Non-pigmented ciliary epithelial cell (primary cell): Measurements from ENCODE around the gene MCM7.

Experiments
- DNase-seq: peaks from one replicate; pipeline ENCODE4 v3.0.0-alpha.2; 2010; ENCODE audit warnings: low read depth

MCM7 gene

DNA sequence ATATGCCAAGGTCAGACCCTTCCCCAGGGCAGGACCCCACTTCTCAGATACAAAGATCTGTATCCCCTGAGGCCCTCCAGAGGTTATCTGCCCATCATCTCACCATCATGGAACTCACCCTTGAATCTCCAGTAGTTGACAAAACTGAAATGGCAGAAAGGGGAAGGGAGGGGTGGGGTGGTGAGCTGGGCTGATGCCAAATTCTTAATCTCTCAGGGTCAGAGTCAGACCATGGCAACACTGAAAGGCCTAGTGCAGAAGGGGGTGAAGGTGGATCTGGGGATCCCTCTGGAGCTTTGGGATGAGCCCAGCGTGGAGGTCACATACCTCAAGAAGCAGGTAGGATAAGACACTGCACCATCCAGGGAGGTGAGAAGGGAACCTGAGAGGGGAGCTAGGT is 21.4 kb upstream of the MCM7 start:
- DNase-seq = no peak

DNA sequence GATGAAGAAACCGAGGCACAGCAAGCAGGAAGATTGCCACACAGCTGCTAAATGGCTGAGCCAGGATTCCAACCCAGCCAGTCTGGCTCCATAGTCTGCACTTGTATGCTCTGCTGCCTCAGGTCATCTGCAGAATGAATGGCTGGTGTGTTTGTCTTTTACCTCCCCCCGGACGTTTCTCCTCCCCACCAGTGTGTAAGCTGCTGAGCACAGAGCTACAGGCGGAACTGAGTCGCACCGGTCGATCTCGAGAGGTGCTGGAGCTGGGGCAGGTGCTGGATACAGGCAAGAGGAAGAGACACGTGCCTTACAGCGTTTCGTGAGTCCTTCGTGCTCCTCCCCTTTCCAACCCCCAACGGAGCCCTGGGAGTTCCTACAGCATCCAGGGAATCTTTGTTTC is 20.9 kb upstream of the MCM7 start:
- DNase-seq = no peak

DNA sequence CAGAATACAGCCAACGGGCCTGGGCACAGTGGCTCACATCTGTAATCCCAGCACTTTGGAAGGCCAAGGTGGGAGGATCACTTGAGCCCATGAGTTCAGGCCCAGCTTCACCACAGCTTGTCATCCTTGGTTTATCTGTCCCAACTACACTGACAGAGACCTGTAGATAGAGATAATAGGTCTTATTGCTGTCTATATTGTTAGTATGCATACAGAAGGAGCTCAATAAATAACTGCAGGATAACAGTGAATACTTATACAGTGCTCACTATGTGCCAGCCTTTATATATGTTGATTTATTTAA is 19.5 kb upstream of the MCM7 start:
- no peak for DNase-seq

DNA sequence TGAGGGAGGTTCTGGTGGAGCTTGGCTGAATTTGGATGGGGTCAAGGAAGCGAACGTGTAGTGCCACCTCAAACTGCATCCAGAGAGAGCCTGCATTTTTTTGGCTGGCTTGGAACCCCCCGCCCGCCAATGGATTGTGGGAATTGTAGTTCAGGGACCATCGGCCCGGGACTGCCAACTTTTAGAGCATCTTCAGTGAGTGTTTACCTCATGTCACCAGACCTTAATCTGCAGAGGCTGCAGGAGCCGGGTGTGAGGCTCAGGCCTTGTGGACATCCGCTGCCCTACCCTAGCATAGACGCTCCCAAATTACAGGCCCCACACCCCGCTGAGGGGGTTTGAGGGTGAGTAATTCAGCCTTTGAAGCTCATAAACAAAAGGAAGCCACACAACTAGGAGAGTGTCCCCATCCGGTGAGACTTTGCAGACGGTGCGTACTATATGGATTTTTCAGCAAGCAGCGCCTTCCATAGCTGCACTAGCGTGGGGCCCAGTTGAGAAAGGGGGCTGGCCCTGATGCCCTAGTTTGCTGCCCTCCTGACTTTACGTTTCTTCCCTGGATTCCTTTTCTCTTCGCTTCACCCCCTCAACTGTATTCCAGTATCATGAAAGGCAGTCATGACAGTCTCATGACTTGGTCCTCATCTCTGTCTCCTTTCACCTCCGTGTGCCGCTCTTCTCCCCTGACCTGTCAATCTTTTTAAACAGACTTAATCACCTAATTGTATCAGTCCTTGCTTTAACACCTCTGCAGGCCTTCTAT is 19.0 kb upstream of the MCM7 start:
- DNase-seq = no peak

DNA sequence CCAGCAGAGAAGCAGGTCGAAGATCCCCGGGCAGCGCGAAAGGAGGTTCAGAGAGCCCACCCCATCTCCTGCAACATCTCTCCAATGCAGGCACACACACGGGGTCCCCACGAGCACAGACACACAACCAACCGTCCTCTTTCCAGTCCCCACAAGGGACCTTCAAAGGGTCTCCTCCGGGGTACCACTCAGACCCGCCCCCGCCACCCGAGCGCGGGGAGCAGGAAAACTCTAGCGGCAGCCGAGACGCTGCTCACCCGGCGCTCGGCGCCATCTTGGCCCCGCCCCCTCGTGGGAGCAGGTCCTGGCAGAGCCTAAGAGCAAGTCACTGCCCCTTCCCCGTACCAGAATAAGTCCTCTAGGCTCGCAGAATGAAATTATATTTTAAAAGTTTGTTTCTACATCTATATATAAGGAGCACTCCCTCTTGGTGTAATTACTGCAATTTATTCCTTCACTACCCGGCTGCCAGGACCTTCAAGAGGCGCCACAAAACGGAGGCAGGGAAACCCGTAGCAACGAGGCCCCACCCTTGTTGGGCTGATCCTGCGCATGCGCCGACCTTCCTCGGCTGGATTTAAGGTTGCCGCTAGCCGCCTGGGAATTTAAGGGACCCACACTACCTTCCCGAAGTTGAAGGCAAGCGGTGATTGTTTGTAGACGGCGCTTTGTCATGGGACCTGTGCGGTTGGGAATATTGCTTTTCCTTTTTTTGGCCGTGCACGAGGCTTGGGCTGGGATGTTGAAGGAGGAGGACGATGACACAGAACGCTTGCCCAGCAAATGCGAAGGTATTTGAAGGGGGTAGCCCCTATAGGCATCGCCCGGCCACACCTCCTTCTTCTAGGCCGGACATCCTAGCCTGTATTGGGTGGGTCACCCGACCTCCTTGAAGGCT is 18.1 kb upstream of the MCM7 start, which contains the start of the genes CNPY4 and TAF6:
Gene CNPY4, plus strand, starts transcription at position 563 of the 898 bp plus-strand sequence. Its CDS starts 111 bp downstream, at position 674.
Gene TAF6, minus strand, starts transcription at position 287 of the 898 bp plus-strand sequence. CDS start 5,149 bp downstream, outside the sequence.
- peak; percentile 83 for DNase-seq

DNA sequence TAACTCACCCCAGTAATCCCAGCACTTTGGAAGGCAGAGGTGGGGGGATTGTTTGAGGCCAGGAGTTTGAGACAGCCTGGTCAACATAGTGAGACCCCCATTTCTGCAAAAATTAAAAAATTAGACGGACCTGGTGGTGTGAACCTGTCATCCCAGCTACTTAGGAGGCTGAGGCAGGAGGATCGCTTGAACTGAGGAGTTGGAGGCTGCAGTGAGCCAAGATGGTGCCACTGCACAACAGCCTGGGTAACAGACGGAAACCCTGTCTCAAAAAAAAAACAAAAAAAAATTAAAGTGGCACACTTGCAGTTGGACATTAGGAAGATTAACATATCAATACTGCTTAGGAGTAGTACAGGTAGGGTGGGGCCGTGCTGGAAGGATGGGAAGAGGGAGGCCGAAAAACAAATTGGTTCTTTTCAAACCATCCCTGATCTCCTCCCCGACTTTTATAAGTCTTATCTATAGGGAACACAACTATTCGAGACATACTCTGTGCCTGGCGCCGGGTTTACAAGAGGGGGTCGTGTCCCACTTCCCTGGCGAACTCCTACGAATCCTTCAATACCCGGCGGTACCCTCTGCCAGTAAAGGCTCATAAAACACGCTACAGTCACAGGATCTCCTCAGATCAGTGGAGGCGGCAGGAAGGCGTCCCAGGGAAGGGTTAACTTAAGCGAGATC is 17.3 kb upstream of the MCM7 start:
- DNase-seq = no peak

DNA sequence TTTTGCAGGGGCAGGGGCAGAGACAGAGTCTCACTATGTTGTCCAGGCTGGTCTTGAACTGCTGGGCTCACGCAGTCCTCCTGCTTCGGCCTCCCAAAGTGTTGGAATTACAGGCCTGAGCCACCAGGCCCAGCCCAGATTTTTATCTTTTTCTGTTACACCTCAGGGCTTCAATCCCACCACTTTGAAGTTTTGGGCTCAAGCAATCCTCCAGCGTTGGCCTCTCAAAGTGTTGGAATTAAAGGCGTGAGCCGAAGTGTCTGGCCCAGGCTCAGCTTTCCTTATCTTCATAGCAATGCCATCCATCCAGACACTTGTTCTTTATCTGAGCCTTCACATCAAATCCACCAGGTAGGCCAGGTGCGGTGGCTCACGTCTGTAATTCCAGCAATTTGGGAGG is 13.8 kb upstream of the MCM7 start:
- DNase-seq = no peak

DNA sequence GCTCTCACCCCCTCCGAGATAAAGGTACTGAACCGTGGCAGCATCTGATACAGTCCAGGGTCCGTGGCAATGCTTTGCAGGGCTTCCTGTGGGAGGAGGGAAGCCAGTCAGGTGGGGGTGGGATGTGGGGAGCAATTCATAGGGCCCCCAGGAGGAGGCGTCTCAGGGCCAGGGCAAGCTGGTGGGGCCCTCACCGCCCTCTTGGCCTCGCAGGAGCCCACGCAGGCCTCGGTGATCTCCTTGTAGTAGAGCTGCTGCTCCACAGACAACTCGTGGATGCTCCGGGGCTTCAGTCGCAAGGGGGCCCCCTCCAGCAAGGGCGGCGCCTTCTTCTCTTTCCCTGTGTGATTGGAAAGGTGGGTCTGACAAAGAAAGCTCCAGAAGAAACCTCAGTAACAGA is 10.7 kb upstream of the MCM7 start:
- DNase-seq = no peak

DNA sequence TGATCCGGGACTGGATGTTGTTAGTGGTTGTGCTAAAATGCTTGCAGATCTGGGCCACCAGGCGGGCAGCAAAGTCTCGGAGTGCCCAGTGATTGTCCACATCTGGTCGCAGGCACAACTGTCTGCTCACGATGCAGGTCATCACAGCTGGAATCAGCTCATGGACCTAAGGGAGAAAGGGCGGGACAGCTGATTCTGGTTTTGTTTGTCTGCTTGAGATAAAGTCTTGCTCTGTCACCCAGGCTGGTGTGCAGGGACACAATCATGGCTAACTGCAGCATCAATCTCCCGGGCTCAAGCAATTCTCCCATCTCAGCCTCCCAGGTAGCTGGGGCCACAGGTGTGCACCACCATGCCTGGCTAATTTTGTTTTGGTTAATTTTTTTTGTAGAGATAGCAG is 10.0 kb upstream of the MCM7 start:
- DNase-seq = no peak

DNA sequence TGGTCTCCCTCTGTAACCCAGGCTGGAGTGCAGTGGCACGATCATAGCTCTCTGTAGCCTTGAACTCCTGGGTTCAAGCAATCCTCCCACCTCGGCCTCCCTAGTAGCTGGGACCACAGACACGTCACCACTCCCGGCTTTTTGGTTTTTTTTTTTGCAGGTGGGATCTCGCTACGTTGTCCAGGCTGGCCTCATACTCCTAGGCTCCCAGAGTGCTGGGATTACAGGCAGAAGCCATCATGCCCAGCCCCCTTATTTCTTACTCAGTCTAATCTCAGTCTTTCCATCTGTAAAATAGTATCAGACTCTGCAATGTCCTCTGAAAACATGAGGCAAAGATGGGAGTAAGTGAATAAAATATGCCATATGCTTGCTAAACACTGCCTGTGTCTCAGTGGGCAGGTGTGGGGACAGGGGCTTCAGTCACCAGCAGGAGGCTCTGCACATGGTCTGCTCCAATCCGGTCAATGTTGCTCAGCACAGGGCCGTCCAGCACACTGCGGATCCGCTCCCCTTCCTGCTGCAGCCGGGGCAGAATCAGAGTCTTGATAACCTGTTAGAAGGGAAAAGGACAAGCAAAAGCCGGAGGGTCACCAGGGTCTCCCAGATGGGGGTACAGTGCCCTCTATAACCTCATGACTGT is 8.4 kb upstream of the MCM7 start:
- DNase-seq = no peak

DNA sequence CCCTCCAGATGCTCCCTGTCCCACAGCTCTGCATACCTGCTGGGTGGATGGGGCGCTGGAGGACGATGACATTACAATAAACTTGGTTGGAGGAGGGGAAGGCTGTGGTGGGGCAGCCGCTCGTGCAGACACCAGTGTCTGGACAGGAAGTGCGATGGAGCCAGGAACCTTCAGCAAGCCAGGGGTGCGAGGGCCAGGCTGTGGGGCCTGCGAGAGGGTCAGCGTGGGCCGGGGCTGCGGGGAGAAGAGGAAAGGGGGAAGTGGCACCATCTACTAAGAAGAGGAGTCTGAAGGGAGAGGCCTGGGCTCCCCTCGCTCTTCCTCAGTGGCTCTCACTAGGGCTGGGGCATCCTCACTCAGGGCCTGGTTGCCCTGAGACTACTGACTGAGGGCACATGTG is 6.7 kb upstream of the MCM7 start:
- no peak for DNase-seq

DNA sequence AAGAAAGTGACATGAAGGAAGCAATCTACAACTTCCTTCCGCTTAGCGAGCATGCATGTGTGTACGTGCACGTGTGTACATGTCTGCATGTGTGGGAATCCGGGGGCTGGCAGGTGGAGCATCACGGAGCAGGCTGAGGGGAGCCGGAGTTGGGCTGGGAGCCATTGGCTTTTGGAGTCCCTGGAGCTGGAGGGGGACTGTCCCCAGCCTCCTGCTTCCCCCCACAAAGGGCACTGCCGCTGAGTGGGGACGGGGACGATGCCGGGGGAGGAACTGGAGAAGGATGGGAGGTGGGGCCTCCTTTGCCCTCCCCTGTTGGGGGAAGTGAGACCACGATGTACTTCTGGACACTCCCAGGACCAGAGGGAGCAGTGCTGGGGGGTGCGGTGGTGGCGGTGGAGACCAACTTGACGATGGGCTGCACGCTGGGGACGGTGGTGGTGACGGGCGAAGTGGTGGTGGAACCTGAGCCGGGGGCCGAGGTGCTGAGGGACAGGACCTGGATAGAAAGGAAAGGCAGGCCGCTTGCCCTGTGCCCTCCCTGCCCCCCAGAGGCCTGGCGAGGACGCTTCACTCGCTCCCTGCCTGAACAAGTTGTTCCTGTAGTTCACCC is 6.0 kb upstream of the MCM7 start:
- DNase-seq = no peak

DNA sequence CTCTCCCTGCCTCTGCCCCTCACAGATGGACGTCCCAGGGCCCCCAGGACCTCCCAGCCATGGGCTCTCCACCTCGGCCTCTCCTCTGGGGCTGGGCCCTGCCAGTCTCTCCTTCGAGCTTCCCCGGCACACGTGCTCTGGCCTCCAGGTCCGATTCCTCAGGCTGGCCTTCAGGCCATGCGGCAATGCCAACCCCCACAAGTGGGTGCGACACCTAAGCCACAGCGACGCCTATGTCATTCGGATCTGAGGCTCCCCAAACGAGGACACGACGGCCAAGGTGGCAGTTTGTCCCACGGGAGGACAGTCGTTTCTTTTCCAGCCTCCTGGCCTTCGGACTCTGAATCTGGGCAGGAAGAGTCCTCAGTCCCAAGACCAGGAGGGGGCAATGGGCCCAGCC is 5.4 kb upstream of the MCM7 start:
- no peak for DNase-seq

DNA sequence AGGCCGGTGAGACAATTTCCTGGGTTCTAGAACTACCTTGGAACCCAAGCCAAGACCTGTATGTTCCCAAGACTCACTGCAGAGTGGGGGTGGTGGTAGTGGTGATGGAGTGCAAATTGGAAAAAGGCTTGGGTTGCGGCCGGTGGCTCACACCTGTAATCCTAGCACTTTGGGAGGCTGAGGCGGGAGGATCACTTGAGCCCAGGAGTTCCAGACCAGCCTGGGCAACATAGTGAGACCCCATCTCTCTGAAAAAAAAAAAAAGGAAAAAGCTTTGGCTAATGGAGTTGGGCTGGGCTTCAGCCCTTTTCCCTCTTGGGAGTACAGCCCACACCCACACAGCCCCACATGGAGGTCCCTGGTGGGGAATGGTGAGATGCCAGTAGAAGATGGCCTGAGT is 4.3 kb upstream of the MCM7 start:
- no peak for DNase-seq

DNA sequence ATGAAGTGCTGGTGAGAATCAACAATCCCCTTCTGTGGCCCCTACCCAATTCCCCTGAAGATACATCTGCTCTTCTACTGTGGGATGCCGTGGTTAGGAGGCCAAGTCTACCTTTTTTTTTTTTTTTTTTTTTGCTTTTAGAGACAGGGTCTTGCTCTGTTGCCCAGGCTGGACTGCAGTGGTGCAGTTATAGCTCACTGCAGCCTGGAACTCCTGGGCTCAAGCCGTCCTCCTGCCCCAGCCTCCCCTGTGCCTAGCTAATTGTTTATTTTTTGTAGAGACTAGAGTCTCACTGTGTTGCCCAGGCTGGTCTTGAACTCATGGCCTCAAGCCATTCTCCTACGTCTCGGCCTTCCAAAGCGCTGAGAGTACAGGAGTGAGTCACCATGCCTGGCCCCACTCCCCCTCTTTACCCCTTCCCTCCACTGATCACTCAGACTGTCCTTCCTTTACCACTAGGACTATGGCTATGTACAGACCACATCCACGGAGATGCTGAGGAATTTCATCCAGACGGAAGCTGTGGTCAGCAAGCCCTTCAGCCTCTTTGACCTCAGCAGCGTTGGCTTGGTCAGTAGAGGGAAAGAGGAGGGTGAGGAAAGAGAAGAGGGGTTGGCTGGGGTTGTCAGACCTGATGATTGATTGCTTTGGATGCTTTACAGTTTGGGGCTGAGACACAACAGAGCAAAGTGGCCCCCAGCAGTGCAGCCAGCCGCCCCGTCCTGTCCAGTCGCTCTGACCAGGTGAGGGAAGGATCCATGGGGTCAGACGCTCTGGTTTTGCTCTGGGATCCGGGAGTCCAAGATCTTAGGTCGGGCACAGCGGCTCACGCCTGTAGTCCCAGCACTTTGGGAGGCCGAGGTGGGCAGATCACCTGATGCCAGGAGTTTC is 2.0 kb upstream of the MCM7 start:
- DNase-seq = peak; percentile 92

DNA sequence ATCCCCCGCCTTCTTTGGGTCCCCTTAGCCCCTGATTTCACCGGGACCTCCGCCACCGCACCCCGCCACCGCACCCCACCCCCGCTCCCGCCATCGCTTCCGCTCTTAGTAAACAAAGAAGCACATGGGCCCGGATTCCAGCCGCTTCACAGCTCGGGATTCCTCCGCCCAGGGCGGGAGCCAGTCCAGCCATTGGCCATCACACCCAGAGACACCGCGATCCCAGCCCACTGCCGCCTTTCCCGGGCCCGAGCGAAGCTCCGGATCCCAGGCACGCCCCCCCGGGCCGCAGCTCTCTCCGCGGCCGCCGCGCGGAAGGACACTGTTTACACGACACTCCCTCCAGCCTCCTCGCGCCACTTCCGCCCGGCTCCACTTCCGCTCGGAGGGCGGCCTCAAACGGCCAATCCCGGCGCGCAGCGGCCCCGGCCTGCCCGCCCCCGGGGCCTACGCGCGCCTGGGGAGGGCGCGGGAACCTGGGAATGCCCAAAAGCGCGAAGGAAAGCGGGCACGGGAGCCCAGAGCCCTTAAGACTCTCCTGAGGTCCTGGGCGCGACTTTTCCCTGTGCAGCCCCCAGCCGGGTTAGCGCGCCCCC is 679 bp downstream of the MCM7 start:
- peak; percentile 87 for DNase-seq

DNA sequence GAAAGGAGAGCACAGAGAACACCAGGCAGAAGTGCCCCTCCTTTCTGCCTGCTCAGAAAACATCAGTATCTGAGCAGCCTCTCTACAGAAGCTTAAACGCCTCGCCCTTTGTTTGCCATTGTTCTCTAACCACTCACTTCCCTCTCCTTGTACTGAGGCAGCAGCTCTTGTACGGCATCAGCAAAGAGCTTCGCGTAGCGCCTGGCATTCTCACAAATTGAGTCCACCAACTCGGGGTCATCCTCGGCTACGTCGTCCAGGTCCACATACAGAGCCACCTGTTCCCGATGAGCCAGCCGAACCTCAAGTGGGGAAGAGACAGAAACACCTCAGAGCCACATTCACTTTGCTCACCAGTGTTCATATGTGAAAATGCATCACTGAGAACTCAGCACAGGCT is 1.7 kb downstream of the MCM7 start:
- no peak for DNase-seq

DNA sequence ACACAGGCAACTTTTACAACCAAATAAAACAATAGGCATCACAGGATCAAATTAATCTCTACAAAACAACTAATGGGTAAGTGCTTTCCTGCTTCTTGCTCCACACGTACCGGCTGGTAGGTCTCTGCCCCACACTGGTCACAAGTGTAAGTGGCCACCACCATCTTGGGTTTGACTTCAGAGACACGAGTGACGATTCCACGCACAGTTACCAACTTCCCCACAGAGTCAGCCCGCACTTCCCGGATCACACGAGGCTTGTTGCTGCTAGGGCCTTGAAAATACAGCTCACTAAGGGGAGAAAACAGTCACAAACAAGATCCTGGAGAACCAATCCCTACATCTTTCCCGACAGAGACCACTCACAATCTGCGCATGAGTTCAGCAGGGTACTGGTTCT is 2.3 kb downstream of the MCM7 start:
- no peak for DNase-seq

DNA sequence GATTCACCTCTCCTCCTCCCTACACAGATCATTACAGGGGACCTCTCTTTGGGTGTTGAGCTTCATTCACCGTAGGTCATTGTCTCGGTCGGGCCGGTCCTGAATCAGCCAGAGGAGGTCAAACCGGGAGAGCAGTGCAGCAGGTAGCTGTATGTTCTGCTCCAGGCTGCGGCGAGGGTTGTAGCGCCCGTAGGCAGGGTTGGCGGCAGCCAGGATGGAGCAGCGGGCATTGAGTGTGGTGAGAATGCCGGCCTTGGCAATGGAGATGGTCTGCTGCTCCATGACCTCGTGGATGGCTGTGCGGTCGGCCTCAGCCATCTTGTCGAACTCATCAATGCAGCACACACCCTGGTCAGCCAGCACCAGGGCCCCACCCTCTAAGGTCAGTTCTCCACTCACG is 5.5 kb downstream of the MCM7 start:
- DNase-seq = no peak

DNA sequence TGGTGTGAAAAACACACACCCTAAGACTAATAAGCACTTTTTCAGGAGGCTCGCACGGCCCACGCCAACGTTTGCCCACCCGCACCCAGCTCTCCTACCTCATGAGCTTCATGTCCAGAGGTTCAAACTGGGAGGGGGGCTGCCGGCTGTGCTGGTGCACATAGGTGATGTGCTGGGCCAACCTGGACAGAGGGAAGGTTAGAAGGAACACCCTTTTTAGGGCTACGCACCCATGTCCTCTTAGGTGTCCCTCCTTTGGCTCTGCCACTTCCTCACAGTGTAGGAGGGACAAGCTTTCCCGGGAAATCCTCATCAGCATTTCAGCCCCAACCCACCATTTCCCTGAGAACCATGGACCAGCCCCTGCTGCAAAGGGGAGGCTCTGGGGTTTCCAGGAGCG is 5.9 kb downstream of the MCM7 start:
- DNase-seq = no peak
